GM12801 (cell line): ENCODE data around the gene ROGDI.

Experiments used
- CTCF ChIP-seq: IDR thresholded peaks from one replicate; pipeline ENCODE4 v1.5.1; 2011; ENCODE audit warnings: control low read depth; ENCODE audit not compliant: insufficient read length; ENCODE audit errors: extremely low read depth

ROGDI gene

GRCh38 chr16:4767872-4768548 is 34.4 kb downstream of the ROGDI start:
- no peak for TF ChIP-seq CTCF

- TF ChIP-seq CTCF, result no peak
Measured at GRCh38 chr16:4766875-4767628, 35.4 kb downstream of the ROGDI start, which contains the start of gene ZNF500. Gene ZNF500, minus strand, starts transcription at chr16:4767162. Its CDS starts 1,184 bp downstream, at chr16:4765978.

- no peak for TF ChIP-seq CTCF
Measured at GRCh38 chr16:4765511-4766474, 36.6 kb downstream of the ROGDI start.

GRCh38 chr16:4763791-4764190 is 38.6 kb downstream of the ROGDI start:
- TF ChIP-seq CTCF, result no peak

- TF ChIP-seq CTCF, result no peak
Measured at GRCh38 chr16:4762205-4762604, 40.2 kb downstream of the ROGDI start.

GRCh38 chr16:4760221-4760910 is 42.1 kb downstream of the ROGDI start:
- no peak for TF ChIP-seq CTCF
